GM12865 (cell line): Measurements from ENCODE around the gene EDIL3.

Experiments used
- DNase-seq: peaks from one replicate; pipeline ENCODE4 v3.0.0; 2010; ENCODE audit warnings: low read depth
- H3K4me3 ChIP-seq: 2 replicates; pipeline ENCODE4 v1.5.1; 2011; ENCODE audit warnings: mild to moderate bottlenecking, low read depth, low read length, control low read depth
- TF ChIP-seq, protein P1 (sequence below): IDR thresholded peaks from 2 replicates; pipeline ENCODE4 v1.5.1; 2011; ENCODE audit warnings: low read length, control low read depth, low read depth, inconsistent platforms; ENCODE audit not compliant: insufficient read depth; ENCODE audit errors: missing control alignments

EDIL3 gene

DNA sequence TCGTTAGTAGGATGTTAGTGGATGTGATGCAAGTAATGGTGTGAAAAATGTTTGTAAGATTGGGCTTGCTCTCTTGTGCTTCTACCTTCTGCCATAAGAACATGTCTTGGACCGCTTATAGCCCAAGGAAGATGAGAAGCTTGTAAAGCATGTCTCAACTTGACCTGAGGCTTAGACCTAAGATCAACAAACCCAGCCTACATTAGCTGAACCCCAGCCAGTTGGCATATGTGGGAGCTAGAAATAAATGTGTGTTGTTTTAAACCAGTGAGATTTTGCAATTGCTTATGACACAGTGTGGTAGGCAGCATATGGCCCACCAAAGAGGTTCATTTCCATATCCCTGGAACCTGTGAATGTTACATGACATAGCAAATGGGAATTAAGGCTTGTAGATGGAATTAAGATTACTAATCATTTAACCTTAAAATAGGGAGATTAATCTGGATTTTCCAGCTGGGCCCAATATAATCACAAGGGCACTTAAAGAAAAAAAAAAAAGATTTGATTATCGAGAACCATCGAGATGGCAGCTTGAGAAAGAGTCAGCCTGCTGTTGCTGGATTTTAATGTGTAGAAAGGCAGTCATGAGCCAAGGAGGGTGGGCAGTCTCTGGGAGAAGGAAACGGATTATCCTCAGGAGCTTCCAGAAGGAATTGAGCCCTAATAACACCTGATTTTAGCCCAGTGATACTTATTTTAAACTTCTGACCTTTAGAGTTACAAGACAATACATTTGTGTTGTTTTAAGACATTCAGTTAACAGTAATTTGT is 27.3 kb upstream of the EDIL3 start:
- TF ChIP-seq, protein P1, sequence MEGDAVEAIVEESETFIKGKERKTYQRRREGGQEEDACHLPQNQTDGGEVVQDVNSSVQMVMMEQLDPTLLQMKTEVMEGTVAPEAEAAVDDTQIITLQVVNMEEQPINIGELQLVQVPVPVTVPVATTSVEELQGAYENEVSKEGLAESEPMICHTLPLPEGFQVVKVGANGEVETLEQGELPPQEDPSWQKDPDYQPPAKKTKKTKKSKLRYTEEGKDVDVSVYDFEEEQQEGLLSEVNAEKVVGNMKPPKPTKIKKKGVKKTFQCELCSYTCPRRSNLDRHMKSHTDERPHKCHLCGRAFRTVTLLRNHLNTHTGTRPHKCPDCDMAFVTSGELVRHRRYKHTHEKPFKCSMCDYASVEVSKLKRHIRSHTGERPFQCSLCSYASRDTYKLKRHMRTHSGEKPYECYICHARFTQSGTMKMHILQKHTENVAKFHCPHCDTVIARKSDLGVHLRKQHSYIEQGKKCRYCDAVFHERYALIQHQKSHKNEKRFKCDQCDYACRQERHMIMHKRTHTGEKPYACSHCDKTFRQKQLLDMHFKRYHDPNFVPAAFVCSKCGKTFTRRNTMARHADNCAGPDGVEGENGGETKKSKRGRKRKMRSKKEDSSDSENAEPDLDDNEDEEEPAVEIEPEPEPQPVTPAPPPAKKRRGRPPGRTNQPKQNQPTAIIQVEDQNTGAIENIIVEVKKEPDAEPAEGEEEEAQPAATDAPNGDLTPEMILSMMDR: no peak
- no peak for DNase-seq
- no peak overlapping the region for H3K4me3 ChIP-seq

DNA sequence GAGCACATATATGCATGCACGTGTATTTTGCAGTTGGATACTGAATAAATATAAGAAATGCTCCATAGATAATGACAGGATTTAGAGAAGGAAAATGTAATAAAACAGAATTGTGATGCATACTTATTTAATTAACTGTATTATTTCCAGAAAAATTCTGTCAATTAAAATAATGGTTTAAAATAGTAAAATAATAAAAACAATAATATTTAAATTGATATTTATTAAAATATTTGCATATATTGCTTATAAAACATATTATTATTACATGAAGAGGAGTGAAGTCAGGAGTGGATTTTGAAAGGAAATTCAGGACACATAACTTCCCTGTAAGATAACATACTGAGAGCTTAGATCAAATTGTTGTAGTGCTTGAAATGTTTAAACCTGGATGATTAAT is 21.4 kb upstream of the EDIL3 start:
- TF ChIP-seq, protein P1: no peak
- no peak overlapping the region for H3K4me3 ChIP-seq
- DNase-seq: no peak

DNA sequence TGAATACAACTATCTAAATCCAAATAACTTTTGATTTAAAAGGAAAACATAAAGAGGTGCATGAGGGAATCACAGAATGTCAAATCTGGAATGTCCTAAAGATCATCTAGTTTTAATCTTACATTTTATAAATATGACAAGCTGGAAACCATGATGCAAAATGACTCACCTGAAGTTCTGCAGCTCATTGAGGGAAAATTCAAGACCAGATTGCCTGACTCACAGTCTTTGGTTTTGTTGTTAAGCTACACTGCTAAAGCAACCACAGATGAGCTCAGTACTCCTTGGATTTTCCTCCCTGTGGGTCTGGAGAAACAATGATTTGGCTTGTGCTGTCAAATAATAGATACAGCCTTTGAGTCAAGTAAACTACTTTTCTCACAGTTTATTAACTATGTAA is 19.1 kb upstream of the EDIL3 start:
- TF ChIP-seq, protein P1: no peak
- DNase-seq: no peak

DNA sequence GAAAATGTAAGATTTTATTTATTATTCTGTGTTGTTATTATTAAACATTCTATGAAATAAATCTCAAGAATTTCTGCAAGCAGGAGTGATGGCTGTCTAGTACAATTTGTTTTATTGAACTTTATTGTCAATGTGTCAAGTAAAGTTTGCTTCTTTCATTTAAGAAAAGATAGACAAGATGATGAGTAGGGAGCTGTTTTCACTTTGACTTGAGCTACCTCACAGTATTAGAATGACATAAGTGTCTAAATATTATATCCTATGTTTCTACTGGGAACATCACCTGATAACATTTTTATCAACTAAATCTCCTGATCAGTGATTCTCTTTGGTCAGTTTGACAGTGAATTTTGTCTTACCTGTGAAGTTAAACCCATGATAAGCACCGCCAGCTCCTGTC is 12.7 kb upstream of the EDIL3 start:
- no peak for DNase-seq
- TF ChIP-seq, protein P1: no peak
- H3K4me3 ChIP-seq: no peak overlapping the region

More for the DNA sequence above, 19.1 kb upstream of the EDIL3 start:
- H3K4me3 ChIP-seq: no peak overlapping the region

DNA sequence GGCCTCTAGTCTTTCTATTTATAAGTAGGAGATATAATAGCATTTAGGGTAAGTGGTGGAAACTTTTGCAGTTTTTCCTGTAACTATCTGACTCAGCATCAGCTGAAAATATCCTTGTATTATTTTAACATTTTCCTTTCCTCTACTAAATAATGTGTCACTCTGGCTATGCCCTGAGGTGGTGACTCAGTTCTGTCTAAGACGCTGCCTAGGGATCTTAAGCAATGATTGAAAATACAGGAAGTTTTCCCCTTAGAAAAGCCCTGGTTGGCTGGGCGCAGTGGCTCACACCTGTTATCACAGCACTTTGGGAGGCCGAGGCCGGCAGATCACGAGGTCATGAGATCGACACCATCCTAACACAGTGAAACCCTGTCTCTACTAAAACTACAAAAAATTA is 9.3 kb upstream of the EDIL3 start:
- H3K4me3 ChIP-seq: no peak overlapping the region
- TF ChIP-seq, protein P1: no peak
- no peak for DNase-seq

DNA sequence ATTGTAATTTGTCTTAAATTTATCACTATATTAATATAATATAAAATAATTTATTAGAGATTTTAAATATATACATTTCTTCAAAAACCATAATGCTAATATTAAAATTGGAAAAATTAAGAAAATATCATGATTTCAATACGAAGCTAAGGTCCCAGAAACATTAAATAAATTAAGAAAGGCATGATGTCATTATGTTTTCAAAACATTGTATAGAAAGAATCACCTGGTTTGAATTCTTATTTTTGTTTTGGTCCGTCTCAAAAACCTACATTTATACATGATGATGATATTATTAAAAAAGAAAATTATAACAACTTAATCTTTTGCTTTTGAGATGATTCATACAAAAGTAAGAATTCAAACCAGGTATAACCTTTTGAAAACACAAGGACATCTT is 8.2 kb upstream of the EDIL3 start:
- TF ChIP-seq, protein P1: no peak
- no peak for DNase-seq
- no peak overlapping the region for H3K4me3 ChIP-seq

DNA sequence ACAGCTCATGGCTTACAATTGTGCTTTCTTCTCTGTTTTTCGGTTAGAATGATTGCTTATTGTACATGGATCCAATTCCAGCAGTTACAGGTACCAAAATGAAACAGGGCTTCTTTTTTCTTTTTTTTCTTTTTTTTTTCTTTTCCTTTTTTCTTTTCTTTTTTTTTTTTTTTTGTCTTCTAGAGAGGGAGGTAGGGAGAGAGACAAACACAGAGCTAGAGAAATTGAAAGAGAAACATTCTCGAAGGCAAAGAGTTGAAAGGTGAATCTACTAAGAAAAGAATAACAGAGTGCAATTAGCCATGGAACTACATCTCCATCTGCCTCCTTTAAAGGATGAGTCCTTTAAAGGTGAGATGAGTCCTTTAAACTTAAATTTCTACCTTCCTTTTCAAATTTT is 1.0 kb upstream of the EDIL3 start:
- DNase-seq: no peak
- TF ChIP-seq, protein P1: no peak
- no peak overlapping the region for H3K4me3 ChIP-seq
